ENCODE measurements around the gene STEAP2.
"Not testable (repeated sequence)": the region's sequence is repeated elsewhere in the genome, so short reads cannot be mapped to it uniquely, and the experiment has no call there.

Gene STEAP2

DNA sequence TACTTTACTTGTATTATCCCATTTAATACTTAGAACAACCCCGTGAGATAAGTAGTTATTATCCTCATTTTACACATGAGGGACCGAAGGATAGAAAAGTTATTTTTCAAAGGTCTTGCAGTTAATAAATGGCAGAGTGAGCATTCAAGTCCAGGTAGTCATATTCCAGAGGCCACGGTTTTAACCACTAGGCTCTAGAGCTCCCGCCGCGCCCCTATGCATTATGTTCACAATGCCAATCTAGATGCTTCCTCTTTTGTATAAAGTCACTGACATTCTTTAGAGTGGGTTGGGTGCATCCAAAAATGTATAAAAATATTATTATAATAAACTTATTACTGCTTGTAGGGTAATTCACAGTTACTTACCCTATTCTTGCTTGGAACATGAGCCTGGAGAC lies 22.0 kb downstream of the STEAP2 start:
- DNase-seq (ENCODE audit: low read depth in 2 of 2): no peak

DNA sequence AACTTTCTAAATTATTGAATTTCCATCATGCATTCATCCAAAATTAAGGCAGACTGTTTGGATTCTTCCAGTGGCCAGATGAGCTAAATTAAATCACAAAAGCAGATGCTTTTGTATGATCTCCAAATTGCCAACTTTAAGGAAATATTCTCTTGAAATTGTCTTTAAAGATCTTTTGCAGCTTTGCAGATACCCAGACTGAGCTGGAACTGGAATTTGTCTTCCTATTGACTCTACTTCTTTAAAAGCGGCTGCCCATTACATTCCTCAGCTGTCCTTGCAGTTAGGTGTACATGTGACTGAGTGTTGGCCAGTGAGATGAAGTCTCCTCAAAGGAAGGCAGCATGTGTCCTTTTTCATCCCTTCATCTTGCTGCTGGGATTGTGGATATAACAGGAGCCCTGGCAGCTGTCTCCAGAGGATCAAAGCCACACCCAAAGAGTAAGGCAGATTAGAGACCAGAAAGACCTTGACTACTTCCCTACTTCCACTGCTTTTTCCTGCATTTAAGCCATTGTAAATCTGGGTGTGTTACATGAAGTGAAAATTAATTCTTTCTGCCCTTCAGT lies 25.3 kb downstream of the STEAP2 start:
- no peak for DNase-seq (ENCODE audit: low read depth in 2 of 2)

DNA sequence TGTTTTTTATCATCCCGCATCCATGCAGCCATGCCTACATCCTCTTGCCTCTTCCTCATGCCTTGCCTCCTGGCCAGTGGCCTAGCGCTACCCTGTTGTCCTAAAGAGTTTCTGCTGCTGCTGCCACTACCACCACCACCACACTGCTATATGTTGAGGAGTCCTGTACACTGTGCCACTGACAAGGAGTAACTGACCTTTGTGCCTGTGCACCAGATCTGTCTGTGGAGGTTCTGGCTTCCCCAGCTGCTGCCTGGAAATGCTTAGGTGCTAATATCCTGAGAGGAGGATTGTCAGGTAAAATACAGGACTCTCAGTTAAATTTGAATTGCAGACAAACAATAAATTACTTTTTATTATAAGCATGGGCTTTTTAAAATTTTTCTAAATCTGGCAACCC lies 26.5 kb downstream of the STEAP2 start:
- no peak for DNase-seq (ENCODE audit: low read depth in 2 of 2)

DNA sequence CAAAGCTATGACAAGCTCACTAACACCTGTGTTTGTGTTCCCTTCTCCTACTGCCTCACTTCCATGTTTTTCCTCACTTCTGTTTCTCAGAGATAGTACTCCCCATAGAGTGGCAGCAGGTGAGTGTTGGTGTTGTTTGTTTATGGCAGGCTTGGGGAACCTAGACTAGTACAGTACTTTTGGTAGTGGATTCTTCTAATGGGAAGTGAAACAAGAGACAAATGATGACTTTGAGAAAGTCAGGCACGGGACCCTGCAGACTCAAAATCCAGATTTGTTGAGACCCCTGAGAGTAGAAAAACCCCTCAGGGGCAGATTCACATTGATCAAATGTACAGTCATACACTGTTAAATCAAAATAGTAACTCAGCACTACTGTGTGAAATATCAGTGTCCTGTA lies 27.0 kb downstream of the STEAP2 start:
- no peak for DNase-seq (ENCODE audit: low read depth in 2 of 2)

DNA sequence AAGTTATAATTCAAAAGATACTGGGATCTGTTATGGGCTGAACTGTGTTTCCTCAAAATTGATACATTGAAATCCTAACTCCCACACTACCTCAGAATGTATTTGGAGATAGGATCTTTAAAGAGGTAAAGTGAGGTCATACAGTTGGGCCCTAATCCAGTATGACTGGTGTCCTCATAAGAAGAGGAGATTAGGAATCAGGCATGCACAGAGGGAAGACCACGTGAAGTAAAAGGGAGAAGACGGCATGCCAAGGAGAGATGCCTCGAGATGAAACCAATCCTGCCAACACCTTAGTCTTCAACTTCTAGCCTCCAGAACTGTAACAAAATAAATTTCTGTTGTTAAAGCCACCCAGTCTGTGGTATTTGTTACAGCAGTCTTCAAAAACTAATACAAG lies 27.5 kb downstream of the STEAP2 start:
- DNase-seq (ENCODE audit: low read depth in 2 of 2): no peak

DNA sequence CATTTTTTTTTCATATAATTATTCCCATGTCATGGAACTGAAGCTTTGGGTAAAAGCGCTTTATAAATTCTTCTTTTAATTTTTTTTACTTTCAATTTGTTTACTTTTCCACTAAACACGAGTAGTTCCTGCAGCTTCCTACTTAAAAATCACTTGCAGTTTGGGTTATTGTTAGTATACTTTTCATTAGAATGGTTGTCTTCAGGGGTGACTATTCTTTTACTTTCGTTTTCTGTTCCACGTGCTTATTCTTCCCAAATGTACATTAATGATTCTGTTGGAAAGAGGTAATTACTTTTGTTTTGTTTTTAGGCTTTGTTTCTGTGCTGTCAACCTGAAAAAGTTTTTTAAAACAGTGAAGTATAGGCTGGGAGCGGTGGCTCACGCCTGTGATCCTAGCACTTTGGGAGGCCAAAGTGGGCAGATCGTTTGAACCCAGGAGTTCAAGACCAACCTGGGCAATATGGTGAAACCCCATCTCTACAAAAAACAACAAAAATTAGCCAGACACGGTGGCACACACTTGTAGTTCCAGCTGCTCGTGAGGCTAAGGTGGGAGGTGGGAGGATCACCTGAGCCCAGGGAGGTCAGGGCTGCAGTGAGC lies 28.2 kb downstream of the STEAP2 start:
- no peak for DNase-seq (ENCODE audit: low read depth in 2 of 2)

DNA sequence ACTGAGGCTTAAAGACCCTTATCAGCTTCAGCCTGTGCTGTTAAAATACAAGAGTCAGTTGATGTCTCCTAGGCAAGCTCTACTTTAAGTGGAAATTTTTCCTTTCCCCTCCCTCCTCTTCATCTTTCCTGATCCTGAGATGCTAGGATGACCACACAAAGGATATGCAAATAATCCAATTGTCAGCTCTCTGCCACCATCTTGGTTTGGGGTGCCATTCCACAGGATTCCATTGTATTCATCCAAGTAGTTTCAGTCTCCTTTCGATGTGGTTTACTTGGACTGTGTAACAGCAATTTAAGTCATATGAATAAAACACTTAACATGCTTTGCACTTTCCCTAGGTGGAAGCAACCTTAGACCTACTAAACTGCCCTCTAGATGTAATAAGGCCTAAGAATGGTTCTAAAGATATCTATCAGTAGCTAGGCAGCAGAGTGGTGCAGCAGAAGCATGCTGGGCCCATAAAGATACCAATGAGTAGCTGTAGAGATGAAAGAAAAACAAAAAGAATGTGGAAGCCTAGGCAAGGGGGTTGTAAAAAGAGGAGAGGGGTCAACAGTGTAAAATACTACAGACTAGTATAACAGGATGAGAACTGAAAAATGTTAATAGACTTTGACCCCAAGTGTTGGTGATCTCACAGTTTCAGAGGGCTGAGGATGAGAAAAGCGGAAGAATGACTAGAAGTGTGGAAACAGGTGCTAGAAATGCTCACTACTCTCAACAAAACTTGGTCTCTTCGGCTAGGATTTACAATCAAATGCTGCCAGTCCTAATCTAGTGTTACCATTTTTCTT lies 31.0 kb downstream of the STEAP2 start:
- DNase-seq (ENCODE audit: low read depth in 2 of 2): no peak

DNA sequence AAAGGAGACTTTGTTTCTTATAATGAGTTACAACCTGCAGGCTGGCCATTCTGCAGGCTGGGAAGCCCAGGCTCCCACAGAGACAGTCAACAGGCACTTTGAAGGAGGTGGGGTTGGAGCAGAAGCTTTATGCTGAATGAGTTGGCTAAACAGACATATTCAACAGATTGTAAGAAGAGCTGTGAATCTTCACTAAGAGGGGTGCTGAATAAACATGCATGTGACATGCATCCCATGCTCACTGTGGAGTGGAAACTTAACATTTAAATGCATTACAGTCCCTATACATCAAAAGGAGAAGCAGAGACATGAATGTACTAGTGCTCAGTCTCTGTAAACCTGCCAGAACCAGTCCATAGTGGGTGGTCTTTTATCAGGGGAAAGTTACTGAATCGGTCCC lies 32.0 kb downstream of the STEAP2 start:
- DNase-seq (ENCODE audit: low read depth in 2 of 2): no peak

DNA sequence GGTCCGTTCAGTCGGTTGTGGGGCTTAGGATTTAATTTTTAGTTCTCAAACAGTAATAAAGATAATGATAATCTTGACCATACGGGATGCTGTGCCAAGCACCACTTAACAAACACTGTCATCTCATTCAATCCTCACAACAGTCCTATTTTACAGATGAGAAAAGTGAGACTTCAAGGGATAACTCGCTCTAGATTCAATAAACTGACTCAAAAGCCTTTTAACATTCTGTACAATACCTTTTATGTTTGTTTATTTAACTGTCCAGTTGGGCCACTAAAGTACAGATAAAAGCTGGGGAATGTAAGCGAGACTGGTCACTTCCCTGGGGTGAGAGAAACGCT lies 33.0 kb downstream of the STEAP2 start:
- no peak for DNase-seq (ENCODE audit: low read depth in 2 of 2)

DNA sequence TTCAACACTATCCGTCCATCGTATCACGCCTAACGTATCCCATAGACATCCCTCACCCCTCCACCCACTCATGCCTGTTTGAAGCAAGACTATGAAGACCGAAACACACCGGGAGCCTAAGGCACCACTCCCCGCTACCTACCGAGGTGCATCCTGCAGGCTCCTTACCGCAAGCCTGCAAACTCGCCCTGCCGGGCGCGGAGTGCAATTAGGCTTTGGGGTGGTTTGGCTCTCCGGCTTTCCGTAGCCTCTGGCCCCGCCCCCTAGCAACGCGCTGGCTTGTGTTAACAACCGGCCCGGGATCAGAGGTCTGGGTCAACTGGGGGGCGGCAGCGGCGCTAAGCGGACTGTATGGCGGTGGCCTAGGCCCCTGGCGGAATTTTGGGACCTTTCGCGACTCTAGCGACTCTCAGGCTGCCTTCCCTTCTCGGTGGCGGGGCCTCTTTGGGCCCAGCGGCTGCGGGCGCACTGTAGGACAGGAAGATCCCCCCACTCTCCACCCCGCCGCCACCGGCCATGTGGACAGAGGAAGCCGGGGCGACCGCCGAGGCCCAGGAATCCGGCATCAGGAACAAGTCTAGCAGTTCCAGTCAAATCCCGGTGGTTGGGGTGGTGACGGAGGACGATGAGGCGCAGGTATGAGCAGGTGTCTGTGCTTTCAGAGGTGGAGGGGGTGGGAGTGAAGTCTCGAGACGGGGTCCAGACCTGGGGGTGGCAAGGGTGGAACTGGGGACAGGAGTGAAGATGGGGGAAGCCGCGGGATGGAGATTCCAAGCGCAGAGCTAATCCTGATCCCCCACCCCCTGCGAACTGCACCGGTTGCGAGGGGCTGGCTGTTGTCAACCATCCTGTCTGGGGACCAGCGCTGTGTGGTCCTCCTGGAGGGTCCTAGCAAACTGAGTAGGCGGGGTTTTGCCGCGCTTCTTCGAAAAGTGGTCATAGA lies 33.6 kb downstream of the STEAP2 start, which contains the start of gene CFAP69:
CFAP69 (plus strand) TSS at position 266 of the 943 bp plus-strand sequence; CDS start at position 517, 251 bp downstream.
- peak; percentile 62 to 68 for DNase-seq (ENCODE audit: low read depth in 2 of 2)

DNA sequence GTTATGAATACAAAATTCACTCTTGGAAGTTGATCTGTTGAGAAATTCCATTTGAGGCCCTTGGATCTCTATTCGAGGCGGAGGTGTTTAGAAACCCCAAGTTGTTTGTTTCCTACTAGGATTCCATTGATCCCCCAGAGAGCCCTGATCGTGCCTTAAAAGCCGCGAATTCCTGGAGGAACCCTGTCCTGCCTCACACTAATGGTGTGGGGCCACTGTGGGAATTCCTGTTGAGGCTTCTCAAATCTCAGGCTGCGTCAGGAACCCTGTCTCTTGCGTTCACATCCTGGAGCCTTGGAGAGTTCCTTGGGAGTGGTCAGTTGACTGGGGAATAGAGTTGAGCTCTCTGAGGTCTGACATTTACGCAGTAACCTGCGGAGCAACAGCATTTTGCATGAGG lies 34.6 kb downstream of the STEAP2 start:
- no peak for DNase-seq (ENCODE audit: low read depth in 2 of 2)

DNA sequence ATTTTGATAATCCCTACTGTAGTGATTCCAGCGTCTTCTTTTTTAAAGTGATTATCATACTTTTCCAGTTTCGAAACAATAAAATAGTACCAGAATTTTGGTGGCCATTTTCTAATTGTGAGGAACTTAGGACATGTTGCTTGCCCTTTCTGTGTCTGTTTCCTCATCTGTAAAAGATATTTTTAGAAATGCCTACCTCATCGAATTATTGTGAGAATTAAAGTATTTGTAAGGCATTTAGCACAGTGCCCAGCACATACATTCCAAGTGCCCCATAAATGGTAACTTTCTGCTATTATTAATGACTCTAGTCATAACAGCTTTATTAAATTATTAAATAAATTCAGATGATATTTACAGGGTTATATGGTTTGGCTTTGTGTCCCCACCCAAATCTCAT lies 37.2 kb downstream of the STEAP2 start:
- DNase-seq (ENCODE audit: low read depth in 2 of 2): no peak

DNA sequence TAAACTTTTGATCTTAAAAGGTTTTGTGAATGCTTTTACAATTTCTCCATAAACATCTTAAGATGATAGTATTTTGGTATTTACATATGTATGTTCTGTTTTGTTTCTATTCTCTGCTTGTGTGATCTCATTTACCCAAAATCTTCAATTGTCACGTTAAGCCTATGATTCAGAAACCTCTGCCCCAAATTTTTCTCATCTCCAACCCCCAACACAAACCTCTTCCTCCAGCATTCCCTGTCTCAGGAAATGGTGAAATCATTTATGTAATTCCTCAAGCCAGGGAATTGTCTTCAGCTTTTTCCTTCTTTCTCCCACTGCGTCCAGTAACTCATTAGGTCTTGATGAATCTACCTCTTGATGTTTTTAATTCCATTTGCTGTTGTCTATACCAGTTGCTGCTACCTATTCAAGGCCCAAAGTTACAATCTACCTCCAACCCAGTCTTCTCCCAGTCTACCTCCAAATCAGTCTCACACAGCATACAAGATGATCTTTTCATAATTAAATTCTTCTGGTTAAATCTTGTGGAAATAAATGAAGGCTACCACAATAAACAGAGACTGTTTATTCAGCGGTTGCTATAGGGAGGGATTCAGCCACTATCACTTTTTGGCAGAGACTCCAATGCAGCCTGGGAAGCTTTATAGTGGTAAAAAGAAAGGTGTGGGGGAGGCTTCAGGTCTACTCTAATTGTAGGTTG lies 39.2 kb downstream of the STEAP2 start:
- no peak for DNase-seq (ENCODE audit: low read depth in 2 of 2)

DNA sequence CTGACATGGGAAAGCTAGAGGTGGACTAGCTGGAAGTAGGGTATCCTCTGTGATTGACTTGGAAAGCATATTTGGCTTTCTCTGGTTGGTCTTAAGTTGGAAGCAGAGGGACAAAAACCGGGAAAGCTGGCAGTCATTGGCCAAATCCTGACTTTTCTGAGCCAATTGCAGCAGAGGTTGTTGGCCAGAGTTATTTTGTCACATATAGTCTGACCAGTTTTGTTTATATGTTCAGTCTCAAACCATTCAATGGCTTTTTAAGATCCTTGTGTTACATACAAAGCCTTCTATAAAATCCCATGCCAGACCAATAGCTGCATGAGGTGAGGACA lies 39.7 kb downstream of the STEAP2 start:
- no peak for DNase-seq (ENCODE audit: low read depth in 2 of 2)

DNA sequence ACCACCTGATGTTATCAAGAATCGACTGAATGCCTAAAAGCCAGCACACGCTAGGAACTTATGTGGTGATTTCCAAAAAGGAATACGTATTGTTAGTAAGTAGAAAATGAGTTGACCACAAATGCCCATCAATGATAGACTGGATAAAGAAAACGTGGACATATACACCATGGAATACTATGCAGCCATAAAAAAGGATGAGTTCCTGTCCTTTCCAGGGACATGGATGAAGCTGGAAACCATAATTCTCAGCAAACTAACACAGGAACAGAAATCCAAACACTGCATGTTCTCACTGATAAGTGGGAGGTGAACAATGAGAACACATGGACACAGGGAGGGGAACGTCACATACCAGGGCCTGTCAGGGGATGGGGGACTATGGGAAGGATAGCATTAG lies 44.5 kb downstream of the STEAP2 start:
- DNase-seq (ENCODE audit: low read depth in 2 of 2): not testable (repeated sequence)

DNA sequence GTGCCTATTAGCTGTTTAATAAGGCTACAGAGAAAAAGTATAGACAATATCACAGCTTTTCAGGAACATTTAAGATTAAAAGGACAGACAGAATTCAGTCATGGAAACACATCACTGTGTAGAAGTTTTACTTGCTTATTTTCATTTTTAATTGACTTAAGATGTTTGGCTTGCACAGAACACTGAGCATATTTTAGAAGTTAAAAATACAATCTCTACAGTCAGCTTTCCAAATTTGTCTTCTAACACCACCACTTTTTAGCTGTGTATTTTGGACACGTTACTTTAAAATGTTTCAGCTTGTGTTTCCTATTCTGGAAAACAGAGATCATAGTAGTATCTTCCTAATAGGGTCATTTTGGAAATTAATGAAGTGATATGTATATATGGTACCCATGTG lies 45.2 kb downstream of the STEAP2 start:
- no peak for DNase-seq (ENCODE audit: low read depth in 2 of 2)

DNA sequence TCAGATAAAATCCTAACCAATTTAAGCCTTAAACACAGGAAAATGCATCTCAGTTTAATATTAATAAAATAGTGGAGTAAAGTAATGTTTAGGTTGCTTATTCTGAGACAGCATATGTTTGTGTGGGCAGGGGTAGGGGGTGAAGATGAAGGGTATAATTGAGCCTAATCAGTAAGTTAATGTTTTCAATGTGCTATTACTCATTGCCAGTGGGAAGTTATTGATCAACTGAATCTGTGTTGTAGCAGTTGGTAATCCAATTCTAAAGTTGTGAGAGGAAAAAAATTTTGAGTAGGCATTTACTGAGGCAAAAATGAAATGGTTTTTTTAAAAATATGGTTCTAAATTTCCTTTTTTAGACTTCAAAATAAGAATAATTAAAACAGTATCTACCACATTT lies 49.9 kb downstream of the STEAP2 start:
- no peak for DNase-seq (ENCODE audit: low read depth in 2 of 2)

DNA sequence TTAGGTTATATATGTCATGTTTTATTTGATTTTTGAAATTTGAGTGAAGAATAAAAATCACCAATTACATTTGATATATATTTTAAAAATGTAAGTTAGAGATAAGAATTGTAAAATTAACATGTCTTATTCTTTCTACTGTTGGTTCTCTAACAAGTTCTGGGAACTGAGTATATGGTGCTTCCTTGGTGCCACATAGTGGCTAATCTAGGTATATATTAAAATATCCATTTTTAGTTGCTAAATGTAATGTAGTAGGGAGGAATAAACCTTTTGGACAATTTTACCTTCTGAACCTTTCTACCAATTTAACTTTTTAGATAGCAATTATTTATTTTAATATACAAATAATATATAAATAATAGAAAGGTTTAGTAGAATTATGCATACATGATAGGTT lies 50.9 kb downstream of the STEAP2 start:
- DNase-seq (ENCODE audit: low read depth in 2 of 2): no peak

DNA sequence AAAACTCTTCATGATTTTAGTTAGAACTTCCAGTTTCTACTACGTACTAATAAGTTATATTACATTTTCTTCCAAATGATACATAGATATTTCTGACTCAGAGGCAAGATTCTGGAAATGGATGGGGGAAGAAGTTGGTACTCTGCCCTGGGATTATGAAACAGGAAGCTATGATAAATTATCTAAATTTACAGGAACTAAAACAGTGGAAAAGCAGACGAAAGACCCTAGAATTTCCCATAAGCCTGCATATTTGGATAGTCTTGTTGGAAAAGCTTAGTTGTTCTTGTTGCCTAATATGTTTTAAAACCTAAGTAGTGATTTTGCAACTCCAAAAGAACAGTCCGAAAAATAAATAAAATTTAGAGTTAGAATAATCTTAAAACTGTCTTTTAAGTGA lies 55.3 kb downstream of the STEAP2 start:
- DNase-seq (ENCODE audit: low read depth in 2 of 2): no peak

DNA sequence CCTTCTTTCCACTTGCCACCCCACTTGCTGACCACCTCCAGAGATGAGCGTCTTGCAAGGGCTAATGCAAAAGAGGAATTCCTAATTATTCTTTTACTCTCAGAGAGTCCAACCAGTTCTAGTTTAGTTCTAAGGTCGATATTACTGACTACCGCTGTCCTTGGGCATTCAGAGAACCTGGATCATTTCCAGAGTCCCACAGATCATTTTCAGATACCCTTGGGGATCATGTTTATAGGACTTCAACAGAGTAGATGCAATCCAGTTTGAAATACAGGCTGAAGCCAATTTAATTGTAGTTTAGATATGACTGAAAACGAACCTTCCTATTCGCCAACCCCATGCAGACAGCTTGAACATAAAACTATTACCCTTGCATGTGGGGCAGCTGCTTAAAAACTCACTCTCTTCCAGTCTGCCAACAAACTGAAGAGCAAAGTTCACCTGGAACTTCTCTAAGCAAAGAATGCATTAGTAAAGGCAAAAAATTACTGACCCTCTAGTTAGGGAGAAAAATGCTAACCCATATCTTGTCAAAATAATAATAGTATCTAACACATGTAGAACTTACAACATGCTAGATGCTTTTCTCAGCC lies 55.8 kb downstream of the STEAP2 start:
- DNase-seq (ENCODE audit: low read depth in 2 of 2): no peak

DNA sequence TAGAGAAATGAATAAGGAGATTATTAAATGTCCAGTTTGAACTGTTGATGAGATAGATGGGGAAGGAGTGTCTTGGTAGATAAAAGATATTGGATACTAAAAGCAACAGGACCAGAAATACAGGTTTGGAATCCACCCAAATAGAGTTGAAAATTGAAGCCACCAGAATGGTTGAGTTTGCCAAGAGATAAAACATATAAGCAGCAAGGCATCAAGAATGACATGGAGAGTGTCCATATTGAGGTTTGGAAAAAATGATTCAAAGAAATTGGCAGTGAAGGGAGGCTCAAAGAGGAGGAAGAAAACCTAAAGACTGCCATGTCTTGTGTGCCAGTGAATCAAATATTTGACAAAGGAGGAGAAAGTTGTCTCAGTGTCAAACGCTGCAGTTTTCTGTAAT lies 57.6 kb downstream of the STEAP2 start:
- no peak for DNase-seq (ENCODE audit: low read depth in 2 of 2)

All from stimulated activated CD8-positive, alpha-beta memory T cell treated with anti-CD3 and anti-CD28 coated beads, Interleukin-15, amount 100 ng/mL, for 4 hours (primary cell).